Skin epidermis (tissue), 12 donors: ENCODE measurements around the gene ZNF746.

Experiments
- H3K27ac ChIP-seq, 21 experiments: fragments of 200-600 bp; sonication (generic) in 11 of 21; one replicate each; pipeline ENCODE4 v1.5.0; 2020; ENCODE audit warnings: mild to moderate bottlenecking in 3 of 21, inconsistent platforms in 2 of 21, moderate library complexity in 2 of 21
- H3K4me3 ChIP-seq, 7 experiments: fragments of 200-600 bp; sonication (generic) in 2 of 7; one replicate each; pipeline ENCODE4 v1.5.0; 2020; ENCODE audit warnings: inconsistent platforms in 2 of 7, mild to moderate bottlenecking in 2 of 7, moderate library complexity in 1 of 7

The ZNF746 gene

GRCh38 chr7:149497467-149498261 lies at the start of gene ZNF746:
TSS of gene ZNF746 (minus strand) at chr7:149497809. CDS start at chr7:149497536, 273 bp downstream.
- peak within 1 kb of the TSS; percentile 53 to 82 (median 66) for H3K4me3 ChIP-seq
- H3K27ac ChIP-seq: peak within 1 kb of the TSS; percentile 63 to 97 (median 88)

GRCh38 chr7:149547126-149547525 lies 49.5 kb upstream of the ZNF746 start:
- H3K4me3 ChIP-seq: no peak overlapping the region
- no peak overlapping the region for H3K27ac ChIP-seq

GRCh38 chr7:149546331-149546730 lies 48.7 kb upstream of the ZNF746 start:
- H3K27ac ChIP-seq: no peak overlapping the region
- H3K4me3 ChIP-seq: no peak overlapping the region

GRCh38 chr7:149544028-149544427 lies 46.4 kb upstream of the ZNF746 start:
- Histone ChIP-seq H3K4me3 (no peak overlapping the region), H3K27ac (no peak overlapping the region)

GRCh38 chr7:149532654-149533053 lies 35.0 kb upstream of the ZNF746 start:
- Histone ChIP-seq H3K4me3 (no peak overlapping the region), H3K27ac (no peak overlapping the region)

- no peak overlapping the region for H3K4me3 ChIP-seq
- no peak overlapping the region for H3K27ac ChIP-seq
These were observed 31.6 kb upstream of the ZNF746 start for GRCh38 chr7:149529136-149529718.

GRCh38 chr7:149527414-149527813 lies 29.8 kb upstream of the ZNF746 start:
- Histone ChIP-seq H3K4me3 (no peak overlapping the region), H3K27ac (no peak overlapping the region)

- Histone ChIP-seq H3K4me3 (no peak overlapping the region), H3K27ac (no peak overlapping the region)
These were observed 27.7 kb upstream of the ZNF746 start for GRCh38 chr7:149525280-149525679.

GRCh38 chr7:149524394-149524793 lies 26.8 kb upstream of the ZNF746 start:
- Histone ChIP-seq H3K27ac (no peak overlapping the region), H3K4me3 (no peak overlapping the region)

GRCh38 chr7:149510248-149510647 lies 12.6 kb upstream of the ZNF746 start:
- Histone ChIP-seq H3K27ac (no peak overlapping the region), H3K4me3 (no peak overlapping the region)

GRCh38 chr7:149509774-149510173 lies 12.2 kb upstream of the ZNF746 start:
- Histone ChIP-seq H3K27ac (no peak overlapping the region), H3K4me3 (no peak overlapping the region)

- H3K27ac ChIP-seq: no peak overlapping the region
These were observed 7.9 kb upstream of the ZNF746 start for GRCh38 chr7:149505551-149505950.

GRCh38 chr7:149501651-149502050 lies 4.0 kb upstream of the ZNF746 start:
- Histone ChIP-seq H3K4me3 (no peak overlapping the region), H3K27ac (no peak overlapping the region)

More at GRCh38 chr7:149505551-149505950, 7.9 kb upstream of the ZNF746 start:
- no peak overlapping the region for H3K4me3 ChIP-seq

GRCh38 chr7:149500910-149501309 lies 3.3 kb upstream of the ZNF746 start:
- Histone ChIP-seq H3K4me3 (no peak overlapping the region), H3K27ac (no peak overlapping the region)

- no peak overlapping the region for H3K4me3 ChIP-seq
These were observed 2.6 kb upstream of the ZNF746 start for GRCh38 chr7:149500201-149500600.

GRCh38 chr7:149498811-149499210 lies 1.2 kb upstream of the ZNF746 start:
- Histone ChIP-seq H3K27ac (no peak overlapping the region), H3K4me3 (no peak overlapping the region)

More at GRCh38 chr7:149500201-149500600, 2.6 kb upstream of the ZNF746 start:
- no peak overlapping the region for H3K27ac ChIP-seq

GRCh38 chr7:149496642-149497391 lies 792 bp downstream of the ZNF746 start:
- Histone ChIP-seq H3K27ac (peak overlapping the region; percentile 63 to 97 (median 88)), H3K4me3 (peak overlapping the region; percentile 53 to 82 (median 66))

- H3K4me3 ChIP-seq: peak overlapping the region; percentile 53 to 82 (median 66)
- H3K27ac ChIP-seq: peak overlapping the region in 15 of 21 experiments; percentile 9 to 97 (median 88)
These were observed 1.6 kb downstream of the ZNF746 start for GRCh38 chr7:149495785-149496641.

GRCh38 chr7:149494738-149495368 lies 2.8 kb downstream of the ZNF746 start:
- no peak overlapping the region for H3K4me3 ChIP-seq
- H3K27ac ChIP-seq: peak overlapping the region in 5 of 21 experiments; percentile 9 to 65 (median 22)
